SU-DHL-6 (cell line): Measurements from ENCODE around the gene AFF2.

Experiments
- H2AFZ ChIP-seq: fragments of 200-600 bp; sonication (generic); 2 replicates; pipeline ENCODE4 v1.6.1; 2014; ENCODE audit warnings: low read depth, mild to moderate bottlenecking, moderate library complexity, mixed read lengths, antibody characterized with exemption, low read length; ENCODE audit not compliant: severe bottlenecking
- H3F3A ChIP-seq: fragments of 200-600 bp; shearing (Covaris generic); 2 replicates; pipeline ENCODE4 v1.6.0; 2016; ENCODE audit warnings: antibody characterized with exemption, mild to moderate bottlenecking; ENCODE audit not compliant: insufficient read depth
- H3K27ac ChIP-seq: fragments of 200-600 bp; sonication (generic); 2 replicates; pipeline ENCODE4 v1.5.1; 2016; ENCODE audit warnings: low read depth, mild to moderate bottlenecking, low read length, moderate library complexity, mixed read lengths
- H3K27me3 ChIP-seq: fragments of 200-600 bp; sonication (generic), shearing (Covaris generic); 2 replicates; pipeline ENCODE4 v1.6.0; 2014; ENCODE audit warnings: mild to moderate bottlenecking, low read length
- H3K36me3 ChIP-seq: fragments of 200-600 bp; sonication (generic); 2 replicates; pipeline ENCODE4 v1.6.1; 2014; ENCODE audit warnings: mild to moderate bottlenecking, low read length, mixed read lengths
- H3K4me2 ChIP-seq: fragments of 300-600, 200-600 bp; shearing (Covaris generic), sonication (generic); 2 replicates; pipeline ENCODE4 v1.6.0; 2014; ENCODE audit warnings: low read length, low read depth, mild to moderate bottlenecking; ENCODE audit not compliant: poor library complexity, severe bottlenecking
- H3K4me3 ChIP-seq: fragments of 200-600 bp; sonication (generic); 2 replicates; pipeline ENCODE4 v1.5.1; 2014; ENCODE audit warnings: antibody characterized with exemption, low read length, mild to moderate bottlenecking, mixed read lengths; ENCODE audit not compliant: insufficient read depth, poor library complexity, severe bottlenecking
- H3K79me2 ChIP-seq: fragments of 200-600 bp; sonication (generic); 2 replicates; pipeline ENCODE4 v1.6.1; 2014; ENCODE audit warnings: mild to moderate bottlenecking, low read length, moderate library complexity; ENCODE audit not compliant: insufficient read depth
- H3K9ac ChIP-seq: fragments of 200-600 bp; sonication (generic); 2 replicates; pipeline ENCODE4 v1.7.0; 2014; ENCODE audit warnings: mild to moderate bottlenecking, low read length
- H3K9me2 ChIP-seq: fragments of 200-600 bp; sonication (generic); replicated peaks from 2 replicates; pipeline ENCODE4 v1.6.1; 2014; ENCODE audit warnings: low read length; ENCODE audit not compliant: insufficient read depth
- H3K9me3 ChIP-seq: fragments of 200-600 bp; sonication (generic); 2 replicates; pipeline ENCODE4 v1.6.1; 2014; ENCODE audit warnings: low read length, mixed read lengths; ENCODE audit not compliant: insufficient read depth
- H4K20me1 ChIP-seq: fragments of 200-600 bp; sonication (generic); 2 replicates; pipeline ENCODE4 v1.6.1; 2014; ENCODE audit warnings: low read depth, mild to moderate bottlenecking, antibody characterized with exemption, low read length, moderate library complexity, mixed read lengths
- EZH2phosphoT487 ChIP-seq: fragments of 200-600 bp; sonication (generic), shearing (Covaris generic); conservative IDR thresholded peaks from 2 replicates; pipeline ENCODE4 v1.6.1; 2018; ENCODE audit warnings: mild to moderate bottlenecking, antibody characterized with exemption, low read length, moderate library complexity, mixed read lengths
- TF ChIP-seq, protein P1 (sequence below): fragments of 200-600 bp; sonication (generic); IDR thresholded peaks from one replicate; pipeline ENCODE4 v1.5.1; 2017; ENCODE audit warnings: antibody characterized with exemption, mild to moderate bottlenecking, low read length, moderate library complexity; ENCODE audit not compliant: insufficient read depth, poor library complexity, severe bottlenecking

AFF2 gene

GRCh38 chrX:148771440-148771839, 271.0 kb downstream of the AFF2 start:
- TF ChIP-seq EZH2phosphoT487 = no peak
- TF ChIP-seq, protein P1, sequence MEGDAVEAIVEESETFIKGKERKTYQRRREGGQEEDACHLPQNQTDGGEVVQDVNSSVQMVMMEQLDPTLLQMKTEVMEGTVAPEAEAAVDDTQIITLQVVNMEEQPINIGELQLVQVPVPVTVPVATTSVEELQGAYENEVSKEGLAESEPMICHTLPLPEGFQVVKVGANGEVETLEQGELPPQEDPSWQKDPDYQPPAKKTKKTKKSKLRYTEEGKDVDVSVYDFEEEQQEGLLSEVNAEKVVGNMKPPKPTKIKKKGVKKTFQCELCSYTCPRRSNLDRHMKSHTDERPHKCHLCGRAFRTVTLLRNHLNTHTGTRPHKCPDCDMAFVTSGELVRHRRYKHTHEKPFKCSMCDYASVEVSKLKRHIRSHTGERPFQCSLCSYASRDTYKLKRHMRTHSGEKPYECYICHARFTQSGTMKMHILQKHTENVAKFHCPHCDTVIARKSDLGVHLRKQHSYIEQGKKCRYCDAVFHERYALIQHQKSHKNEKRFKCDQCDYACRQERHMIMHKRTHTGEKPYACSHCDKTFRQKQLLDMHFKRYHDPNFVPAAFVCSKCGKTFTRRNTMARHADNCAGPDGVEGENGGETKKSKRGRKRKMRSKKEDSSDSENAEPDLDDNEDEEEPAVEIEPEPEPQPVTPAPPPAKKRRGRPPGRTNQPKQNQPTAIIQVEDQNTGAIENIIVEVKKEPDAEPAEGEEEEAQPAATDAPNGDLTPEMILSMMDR = no peak
- no peaks in the 10 kb centered on the region for H3F3A ChIP-seq
- H3K27me3 ChIP-seq = no peaks in the 10 kb centered on the region
- no peaks in the 10 kb centered on the region for H3K9me2 ChIP-seq
- H3K4me3 ChIP-seq = no peak overlapping the region
- H3K4me2 ChIP-seq = no peak overlapping the region
- H3K79me2 ChIP-seq = peaks cover 32% of the 10 kb centered on the region; the same call in 1 of the 2 replicates
- no peak overlapping the region for H2AFZ ChIP-seq
- H3K27ac ChIP-seq = no peak overlapping the region
- no peak overlapping the region for H3K9ac ChIP-seq
- H3K9me3 ChIP-seq = no peaks in the 10 kb centered on the region
- 0 out of 2 replicates have a peak, but pooled peaks cover 4% of the 10 kb centered on the region for H3K36me3 ChIP-seq
- H4K20me1 ChIP-seq = no peaks in the 10 kb centered on the region

GRCh38 chrX:148774276-148774675, 273.9 kb downstream of the AFF2 start:
- TF ChIP-seq, protein P1 = no peak
- TF ChIP-seq EZH2phosphoT487 = no peak

GRCh38 chrX:148784137-148784536, 283.7 kb downstream of the AFF2 start:
- peak overlapping the region; percentile 90 for H3K27ac ChIP-seq
- no peak overlapping the region for H2AFZ ChIP-seq
- no peaks in the 10 kb centered on the region for H4K20me1 ChIP-seq
- no peaks in the 10 kb centered on the region for H3K27me3 ChIP-seq
- H3F3A ChIP-seq = peaks cover 26% of the 10 kb centered on the region
- H3K9me2 ChIP-seq = no peaks in the 10 kb centered on the region
- no peaks in the 10 kb centered on the region for H3K9me3 ChIP-seq
- peaks cover 38% of the 10 kb centered on the region for H3K79me2 ChIP-seq
- H3K4me2 ChIP-seq = peak overlapping the region; percentile 86
- no peak for TF ChIP-seq EZH2phosphoT487
- TF ChIP-seq, protein P1 = no peak
- H3K9ac ChIP-seq = peak overlapping the region; percentile 55
- H3K4me3 ChIP-seq = peak overlapping the region; percentile 51
- no peaks in the 10 kb centered on the region for H3K36me3 ChIP-seq

More at GRCh38 chrX:148774276-148774675, 273.9 kb downstream of the AFF2 start:
- Histone ChIP-seq H4K20me1 (no peaks in the 10 kb centered on the region), H3K79me2 (peaks cover 17% of the 10 kb centered on the region; the same call in 1 of the 2 replicates), H2AFZ (no peak overlapping the region), H3F3A (no peaks in the 10 kb centered on the region), H3K27me3 (no peaks in the 10 kb centered on the region), H3K4me3 (no peak overlapping the region), H3K9me3 (no peaks in the 10 kb centered on the region), H3K4me2 (no peak overlapping the region), H3K9me2 (no peaks in the 10 kb centered on the region), H3K9ac (no peak overlapping the region), H3K27ac (no peak overlapping the region), H3K36me3 (0 out of 2 replicates have a peak, but pooled peaks cover 4% of the 10 kb centered on the region)
